Measurements from ENCODE around the gene GHITM. TPM values are rescaled to one million over a fixed set of nuclear protein-coding genes. Genes with fewer than 3 reads are reported as not detected.

Gene GHITM
- total and polyA plus RNA-seq, 2 of the 13 experiments (the other 11 are each of a cell fraction or from before 2014, with no cell fraction given), result 163 to 212 TPM

- TF ChIP-seq GMEB1 (CRISPR knock-in tag; IDR thresholded peaks at IDR 0.05; ENCODE audit: borderline replicate concordance) (peak; percentile 80; the same call in 1 of the 2 replicates), ZNF597 (CRISPR knock-in tag; IDR thresholded peaks at IDR 0.05) (no peak), SATB2 (CRISPR knock-in tag; IDR thresholded peaks at IDR 0.05) (0 out of 2 replicates have a peak, but pooled peaks have one; percentile 53), U2AF1 (optimal IDR thresholded peaks at IDR 0.05; ENCODE audit: low read depth, low read length) (peak; percentile 62), RAD21 (CRISPR knock-in tag; IDR thresholded peaks at IDR 0.05) (peak; percentile 49; the same call in 1 of the 2 replicates), ZNF430 (CRISPR knock-in tag; IDR thresholded peaks at IDR 0.05) (peak; percentile 67; the same call in 1 of the 2 replicates), ZNF567 (CRISPR knock-in tag; IDR thresholded peaks at IDR 0.05; ENCODE audit: borderline replicate concordance) (peak; percentile 69; the same call in 1 of the 2 replicates), ZNF552 (CRISPR knock-in tag; IDR thresholded peaks at IDR 0.05; ENCODE audit: borderline replicate concordance) (no peak; the same call in 1 of the 2 replicates), SOX13 (IDR thresholded peaks at IDR 0.05) (no peak), SOX13 (CRISPR knock-in tag; conservative IDR thresholded peaks at IDR 0.05 in 1 of 2, IDR thresholded peaks at IDR 0.05 in 1 of 2) (no peak), CHD2 (IDR thresholded peaks at IDR 0.05; ENCODE audit: low read depth, low read length) (no peak), TCF7L2 (IDR thresholded peaks at IDR 0.05; ENCODE audit: low read depth, low read length) (no peak), FIP1L1 (IDR thresholded peaks at IDR 0.05; ENCODE audit: borderline replicate concordance, insufficient read depth, low read depth, low read length) (no peak), ZNF704 (CRISPR knock-in tag; IDR thresholded peaks at IDR 0.05; ENCODE audit: borderline replicate concordance) (peak; percentile 64; the same call in 1 of the 2 replicates), ZNF740 (CRISPR knock-in tag; IDR thresholded peaks at IDR 0.05) (no peak), ZSCAN20 (CRISPR knock-in tag; IDR thresholded peaks at IDR 0.05; ENCODE audit: borderline replicate concordance) (no peak), THAP7 (CRISPR knock-in tag; IDR thresholded peaks at IDR 0.05) (peak; percentile 47; the same call in 1 of the 2 replicates), IRX3 (CRISPR knock-in tag; IDR thresholded peaks at IDR 0.05; ENCODE audit: borderline replicate concordance, low read depth) (no peak), IKZF5 (CRISPR knock-in tag; IDR thresholded peaks at IDR 0.05) (peak; percentile 86), ZBTB20 (CRISPR knock-in tag; IDR thresholded peaks at IDR 0.05; ENCODE audit: borderline replicate concordance, low read depth) (no peak), ESRRA (CRISPR knock-in tag; IDR thresholded peaks at IDR 0.05; ENCODE audit: low read depth) (peak; percentile 73)
These were observed at the start of gene GHITM (continued) for GRCh38 chr10:84139126-84140035.

Measured in HepG2 (cell line).